HepG2 (cell line): ENCODE measurements around the gene TOP1. TPM values are rescaled to one million over a fixed set of nuclear protein-coding genes. Genes with fewer than 3 reads are reported as not detected.

Experiments used
- AGO1 ChIP-seq: fragments of 200-400 bp; formaldehyde crosslinking; IDR thresholded peaks from 2 replicates; pipeline ENCODE4 v1.6.1; 2017; ENCODE audit warnings: mild to moderate bottlenecking, low read depth, low read length, moderate library complexity; ENCODE audit not compliant: poor library complexity, severe bottlenecking
- CC2D1A ChIP-seq: sonication (generic); formaldehyde crosslinking; IDR thresholded peaks from 2 replicates; pipeline ENCODE4 v1.8.1; 2023; ENCODE audit warnings: mild to moderate bottlenecking, missing genetic modification reagents
- FOXP1 ChIP-seq, 2 experiments: fragments of 450-650 bp in 1 of 2; IDR thresholded peaks; 2 replicates each; pipeline ENCODE4 v1.6.1; 2017 to 2018; ENCODE audit warnings: antibody characterized with exemption in 1 of 2
- HOXA9 ChIP-seq: sonication (generic); formaldehyde crosslinking; IDR thresholded peaks from 2 replicates; pipeline ENCODE4 v1.8.1; 2022; ENCODE audit warnings: missing genetic modification reagents, mild to moderate bottlenecking, moderate library complexity, borderline replicate concordance
- MZF1 ChIP-seq: sonication (generic); formaldehyde crosslinking; IDR thresholded peaks from 2 replicates; pipeline ENCODE4 v1.8.1; 2023; ENCODE audit warnings: mild to moderate bottlenecking, missing genetic modification reagents, borderline replicate concordance
- NFRKB ChIP-seq: fragments of 450-650 bp; IDR thresholded peaks from 2 replicates; pipeline ENCODE4 v1.6.1; 2017
- NR2F6 ChIP-seq, 2 experiments: IDR thresholded peaks; 2 replicates each; pipeline ENCODE4 v1.6.1; 2016; ENCODE audit warnings: antibody characterized with exemption in 1 of 2, mild to moderate bottlenecking in 1 of 2
- SIN3B ChIP-seq: fragments of 150-350 bp; IDR thresholded peaks from 2 replicates; pipeline ENCODE4 v1.6.1; 2014; ENCODE audit warnings: low read length
- SP4 ChIP-seq: sonication (generic); formaldehyde crosslinking; IDR thresholded peaks from 2 replicates; pipeline ENCODE4 v1.8.1; 2023; ENCODE audit warnings: mild to moderate bottlenecking, missing genetic modification reagents
- SSRP1 ChIP-seq: IDR thresholded peaks from 2 replicates; pipeline ENCODE4 v1.6.1; 2016; ENCODE audit warnings: control low read depth
- TSC22D2 ChIP-seq: sonication (generic); formaldehyde crosslinking; IDR thresholded peaks from 2 replicates; pipeline ENCODE4 v1.5.1; 2020; ENCODE audit warnings: missing genetic modification reagents, mild to moderate bottlenecking, borderline replicate concordance
- ZNF10 ChIP-seq: sonication (generic); formaldehyde crosslinking; IDR thresholded peaks from 2 replicates; pipeline ENCODE4 v1.4.0; 2020; ENCODE audit warnings: mild to moderate bottlenecking, low read depth, missing genetic modification reagents, borderline replicate concordance
- ZNF263 ChIP-seq: sonication (generic); formaldehyde crosslinking; IDR thresholded peaks from 2 replicates; pipeline ENCODE4 v1.4.0; 2020; ENCODE audit warnings: missing genetic modification reagents
- ZNF350 ChIP-seq: sonication (generic); formaldehyde crosslinking; IDR thresholded peaks from 2 replicates; pipeline ENCODE4 v1.4.0; 2020; ENCODE audit warnings: mild to moderate bottlenecking, low read depth, missing genetic modification reagents, borderline replicate concordance
- ZNF550 ChIP-seq: sonication (generic); formaldehyde crosslinking; IDR thresholded peaks from 2 replicates; pipeline ENCODE4 v1.4.0; 2020; ENCODE audit warnings: mild to moderate bottlenecking, missing genetic modification reagents, borderline replicate concordance
- ZNF616 ChIP-seq: sonication (generic); formaldehyde crosslinking; IDR thresholded peaks from 2 replicates; pipeline ENCODE4 v1.5.0; 2020; ENCODE audit warnings: low read depth, mild to moderate bottlenecking, missing genetic modification reagents
- ZNF777 ChIP-seq: sonication (generic); formaldehyde crosslinking; IDR thresholded peaks from 2 replicates; pipeline ENCODE4 v1.4.0; 2020; ENCODE audit warnings: missing genetic modification reagents
- ZNF850 ChIP-seq: sonication (generic); formaldehyde crosslinking; conservative IDR thresholded peaks from 2 replicates; pipeline ENCODE4 v1.9.0; 2021; ENCODE audit warnings: mild to moderate bottlenecking, missing genetic modification reagents
- polyA plus RNA-seq, 8 experiments: library from polyadenylated mRNA; depleted of rRNA in 3 of 8; stranded (reverse) in 7 of 8; unstranded in 1 of 8; fragments of >200 nt; fragmentation: Illumina TruSeq in 4 of 8; extraction: Trizol in 4 of 8; gene quantifications; 2 replicates each; pipeline versions ENCODE4 v1.2.1 to v1.2.3, GENCODE V29; 2011 to 2016; ENCODE audit warnings: low read depth in 4 of 8, missing spikeins in 1 of 8, mixed read lengths in 1 of 8; ENCODE audit not compliant: insufficient read depth in 1 of 8
- total RNA-seq, 5 experiments: library from RNA; depleted of rRNA; stranded (reverse); fragments of >200 nt; fragmentation: Illumina TruSeq; extraction: Trizol; gene quantifications; 2 replicates each; pipeline ENCODE4 v1.2.3, GENCODE V29; 2016; ENCODE audit warnings: low read depth in 1 of 5
- TF ChIP-seq, protein P1 (sequence below): IDR thresholded peaks from 2 replicates; pipeline ENCODE4 v1.6.1; 2018; ENCODE audit warnings: missing genetic modification reagents
- TF ChIP-seq, protein P2 (sequence below): IDR thresholded peaks from 2 replicates; pipeline ENCODE4 v1.6.1; 2012; ENCODE audit warnings: low read length, improper control_type of control experiment
- TF ChIP-seq, protein P3 (sequence below): sonication (generic); formaldehyde crosslinking; conservative IDR thresholded peaks from 2 replicates; pipeline ENCODE4 v1.8.1; 2023; ENCODE audit warnings: missing genetic modification reagents
- TF ChIP-seq, protein P4 (sequence below): sonication (generic); formaldehyde crosslinking; IDR thresholded peaks from 2 replicates; pipeline ENCODE4 v1.5.1; 2020; ENCODE audit warnings: missing genetic modification reagents, mild to moderate bottlenecking, borderline replicate concordance

TOP1 gene
- total and polyA plus RNA-seq, 2 of the 13 experiments (the other 11 are each of a cell fraction or from before 2014, with no cell fraction given), result 10.2 to 19.4 TPM

DNA sequence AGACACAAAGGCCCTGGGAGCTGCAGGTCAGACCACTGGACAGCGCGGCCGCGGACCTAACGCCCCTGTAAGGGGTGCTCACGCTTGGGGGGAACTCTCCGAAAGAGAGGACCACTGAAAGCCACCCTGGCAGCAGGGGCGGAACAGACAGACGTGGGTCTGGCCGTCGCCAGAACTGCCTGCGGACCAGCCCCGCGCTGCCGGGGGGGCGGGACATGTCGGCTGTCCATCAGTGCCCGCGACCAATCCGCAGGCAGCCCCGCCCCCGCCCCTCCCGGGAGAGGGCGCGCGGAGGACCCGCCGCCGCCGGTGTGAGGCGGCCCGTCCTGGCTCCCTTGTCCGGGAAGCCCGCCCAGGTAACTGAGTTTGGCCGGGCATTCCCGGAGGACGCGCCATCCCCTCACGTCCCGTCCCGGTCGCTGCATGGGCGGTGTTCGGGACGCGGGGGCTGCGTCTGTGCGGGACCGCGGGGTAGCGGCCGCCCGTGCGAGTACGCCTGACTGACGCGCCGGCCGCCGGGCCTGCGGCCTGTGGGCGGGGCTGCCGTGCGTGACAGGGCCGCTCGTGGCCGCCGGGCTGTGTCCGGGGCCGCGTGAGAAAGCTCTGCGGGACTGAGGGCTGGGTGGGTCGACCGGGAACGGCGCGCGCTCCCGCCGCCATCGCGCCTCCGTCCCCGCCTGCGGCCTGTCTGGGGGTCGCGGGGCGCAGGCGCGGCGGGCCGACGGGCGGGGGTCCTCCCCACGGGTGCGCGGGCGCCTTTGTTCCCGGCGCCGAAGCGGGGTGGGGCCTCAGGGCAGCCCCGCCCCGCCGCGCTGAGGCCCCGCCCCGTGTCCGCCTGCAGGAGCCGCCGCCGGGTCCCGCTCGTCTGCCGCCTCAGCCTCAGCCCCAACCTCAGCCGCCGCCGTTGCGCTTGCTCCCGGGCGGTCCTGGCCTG is 108.3 kb downstream of the TOP1 start, which contains the start of gene PLCG1 (continued):
- TF ChIP-seq HOXA9 (CRISPR knock-in tag) (peak; percentile 62; the same call in 1 of the 2 replicates), ZNF850 (CRISPR knock-in tag) (peak; percentile 79; the same call in 1 of the 2 replicates), MZF1 (no peak), ZNF350 (0 out of 2 replicates have a peak, but pooled peaks have one; percentile 58), ZNF10 (CRISPR knock-in tag) (no peak), NFRKB (no peak), TSC22D2 (CRISPR knock-in tag) (peak; percentile 87; the same call in 1 of the 2 replicates), SSRP1 (CRISPR knock-in tag) (no peak), FOXP1 (IDR thresholded peaks at IDR 0.05) (no peak), FOXP1 (CRISPR knock-in tag; IDR thresholded peaks at IDR 0.05) (no peak; the same call in 1 of the 2 replicates), SIN3B (no peak), NR2F6 (IDR thresholded peaks at IDR 0.05) (no peak), NR2F6 (CRISPR knock-in tag; IDR thresholded peaks at IDR 0.05) (peak; percentile 21), AGO1 (no peak), ZNF263 (peak; percentile 48), ZNF777 (CRISPR knock-in tag) (peak; percentile 96), SP4 (CRISPR knock-in tag) (peak; percentile 100), CC2D1A (CRISPR knock-in tag) (no peak), ZNF550 (no peak), ZNF616 (CRISPR knock-in tag) (no peak; the same call in 1 of the 2 replicates)
- TF ChIP-seq, protein P1, sequence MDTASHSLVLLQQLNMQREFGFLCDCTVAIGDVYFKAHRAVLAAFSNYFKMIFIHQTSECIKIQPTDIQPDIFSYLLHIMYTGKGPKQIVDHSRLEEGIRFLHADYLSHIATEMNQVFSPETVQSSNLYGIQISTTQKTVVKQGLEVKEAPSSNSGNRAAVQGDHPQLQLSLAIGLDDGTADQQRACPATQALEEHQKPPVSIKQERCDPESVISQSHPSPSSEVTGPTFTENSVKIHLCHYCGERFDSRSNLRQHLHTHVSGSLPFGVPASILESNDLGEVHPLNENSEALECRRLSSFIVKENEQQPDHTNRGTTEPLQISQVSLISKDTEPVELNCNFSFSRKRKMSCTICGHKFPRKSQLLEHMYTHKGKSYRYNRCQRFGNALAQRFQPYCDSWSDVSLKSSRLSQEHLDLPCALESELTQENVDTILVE (CRISPR knock-in tag), result peak; percentile 92
- TF ChIP-seq, protein P2, sequence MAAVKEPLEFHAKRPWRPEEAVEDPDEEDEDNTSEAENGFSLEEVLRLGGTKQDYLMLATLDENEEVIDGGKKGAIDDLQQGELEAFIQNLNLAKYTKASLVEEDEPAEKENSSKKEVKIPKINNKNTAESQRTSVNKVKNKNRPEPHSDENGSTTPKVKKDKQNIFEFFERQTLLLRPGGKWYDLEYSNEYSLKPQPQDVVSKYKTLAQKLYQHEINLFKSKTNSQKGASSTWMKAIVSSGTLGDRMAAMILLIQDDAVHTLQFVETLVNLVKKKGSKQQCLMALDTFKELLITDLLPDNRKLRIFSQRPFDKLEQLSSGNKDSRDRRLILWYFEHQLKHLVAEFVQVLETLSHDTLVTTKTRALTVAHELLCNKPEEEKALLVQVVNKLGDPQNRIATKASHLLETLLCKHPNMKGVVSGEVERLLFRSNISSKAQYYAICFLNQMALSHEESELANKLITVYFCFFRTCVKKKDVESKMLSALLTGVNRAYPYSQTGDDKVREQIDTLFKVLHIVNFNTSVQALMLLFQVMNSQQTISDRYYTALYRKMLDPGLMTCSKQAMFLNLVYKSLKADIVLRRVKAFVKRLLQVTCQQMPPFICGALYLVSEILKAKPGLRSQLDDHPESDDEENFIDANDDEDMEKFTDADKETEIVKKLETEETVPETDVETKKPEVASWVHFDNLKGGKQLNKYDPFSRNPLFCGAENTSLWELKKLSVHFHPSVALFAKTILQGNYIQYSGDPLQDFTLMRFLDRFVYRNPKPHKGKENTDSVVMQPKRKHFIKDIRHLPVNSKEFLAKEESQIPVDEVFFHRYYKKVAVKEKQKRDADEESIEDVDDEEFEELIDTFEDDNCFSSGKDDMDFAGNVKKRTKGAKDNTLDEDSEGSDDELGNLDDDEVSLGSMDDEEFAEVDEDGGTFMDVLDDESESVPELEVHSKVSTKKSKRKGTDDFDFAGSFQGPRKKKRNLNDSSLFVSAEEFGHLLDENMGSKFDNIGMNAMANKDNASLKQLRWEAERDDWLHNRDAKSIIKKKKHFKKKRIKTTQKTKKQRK, result no peak
- TF ChIP-seq, protein P3, sequence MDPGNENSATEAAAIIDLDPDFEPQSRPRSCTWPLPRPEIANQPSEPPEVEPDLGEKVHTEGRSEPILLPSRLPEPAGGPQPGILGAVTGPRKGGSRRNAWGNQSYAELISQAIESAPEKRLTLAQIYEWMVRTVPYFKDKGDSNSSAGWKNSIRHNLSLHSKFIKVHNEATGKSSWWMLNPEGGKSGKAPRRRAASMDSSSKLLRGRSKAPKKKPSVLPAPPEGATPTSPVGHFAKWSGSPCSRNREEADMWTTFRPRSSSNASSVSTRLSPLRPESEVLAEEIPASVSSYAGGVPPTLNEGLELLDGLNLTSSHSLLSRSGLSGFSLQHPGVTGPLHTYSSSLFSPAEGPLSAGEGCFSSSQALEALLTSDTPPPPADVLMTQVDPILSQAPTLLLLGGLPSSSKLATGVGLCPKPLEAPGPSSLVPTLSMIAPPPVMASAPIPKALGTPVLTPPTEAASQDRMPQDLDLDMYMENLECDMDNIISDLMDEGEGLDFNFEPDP (CRISPR knock-in tag), result no peak
- TF ChIP-seq, protein P4, sequence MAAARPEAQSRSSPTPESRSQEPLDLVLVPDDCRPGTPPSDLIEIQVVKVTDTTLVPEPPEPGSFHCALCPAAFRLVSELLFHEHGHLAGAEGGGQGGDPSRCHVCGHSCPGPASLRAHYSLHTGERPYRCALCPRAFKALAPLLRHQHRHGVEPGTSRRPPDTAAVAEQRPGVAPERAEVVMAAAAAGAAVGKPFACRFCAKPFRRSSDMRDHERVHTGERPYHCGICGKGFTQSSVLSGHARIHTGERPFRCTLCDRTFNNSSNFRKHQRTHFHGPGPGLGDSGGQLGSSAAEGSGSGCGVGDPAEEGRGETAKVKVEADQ (CRISPR knock-in tag), result peak; percentile 58
